Keratinocyte (primary cell): ENCODE results near the gene HSF5.

Experiments
- CTCF ChIP-seq, 3 experiments: IDR thresholded peaks in 1 of 3; conservative IDR thresholded peaks in 1 of 3; optimal IDR thresholded peaks in 1 of 3; 2 replicates in 2 of 3; 3 replicates in 1 of 3; pipeline versions ENCODE3 to v1.5.1; 2011; ENCODE audit warnings: low read length in 3 of 3, mild to moderate bottlenecking in 3 of 3, moderate library complexity in 2 of 3, control low read depth in 1 of 3, inconsistent platforms in 1 of 3; ENCODE audit not compliant: insufficient read depth in 2 of 3; ENCODE audit errors: extremely low read depth in 1 of 3
- EZH2 ChIP-seq: IDR thresholded peaks from one replicate; pipeline ENCODE4 v1.6.1; 2012; ENCODE audit warnings: inconsistent platforms, mild to moderate bottlenecking, low read length, moderate library complexity

- TF ChIP-seq CTCF (optimal IDR thresholded peaks at IDR 0.05 in 1 of 3, IDR thresholded peaks at IDR 0.05 in 1 of 3, conservative IDR thresholded peaks at IDR 0.05 in 1 of 3; ENCODE audit: extremely low read depth in 1 of 3, insufficient read depth in 2 of 3, low read length in 3 of 3) (no peak), EZH2 (no peak)
Observed at GRCh38 chr17:58380207-58381123, 107.7 kb downstream of the HSF5 start.
